Astrocyte (in vitro differentiated cells and primary cell): ENCODE measurements around the gene ADGRG4. TPM values are rescaled to one million over a fixed set of nuclear protein-coding genes. Genes with fewer than 3 reads are reported as not detected.
A peak's percentile ranks its signal among the peaks of the same experiment; 100 is the strongest.

Experiments
- DNase-seq: peaks from one replicate; pipeline ENCODE4 v3.0.0-alpha.2; 2010; ENCODE audit warnings: low read depth
- FAIRE-seq: peaks from 2 replicates; lab custom pipeline; 2011; peaks lifted over from hg19 to GRCh38; lab: Jason Lieb, UNC
- H2AFZ ChIP-seq: 2 replicates; pipeline ENCODE4 v1.6.0; 2012; ENCODE audit warnings: low read depth, low read length, inconsistent platforms
- H3K27ac ChIP-seq: 2 replicates; pipeline ENCODE4 v1.5.1; 2011; ENCODE audit warnings: low read depth, low read length, inconsistent platforms
- H3K27me3 ChIP-seq: 2 replicates; pipeline ENCODE4 v1.6.0; 2011; ENCODE audit warnings: low read length, inconsistent platforms; ENCODE audit not compliant: insufficient read depth
- H3K36me3 ChIP-seq: 2 replicates; pipeline ENCODE4 v1.5.1; 2011; ENCODE audit warnings: low read length, inconsistent platforms; ENCODE audit not compliant: insufficient read depth
- H3K4me1 ChIP-seq: 2 replicates; pipeline ENCODE4 v1.5.1; 2011; ENCODE audit warnings: low read length, inconsistent platforms; ENCODE audit not compliant: insufficient read depth
- H3K4me2 ChIP-seq: 2 replicates; pipeline ENCODE4 v1.6.0; 2012; ENCODE audit warnings: low read length, inconsistent platforms
- H3K4me3 ChIP-seq: 2 replicates; pipeline ENCODE4 v1.5.1; 2011; ENCODE audit warnings: low read depth, mild to moderate bottlenecking, low read length, inconsistent platforms; ENCODE audit not compliant: insufficient read depth
- H3K79me2 ChIP-seq: 2 replicates; pipeline ENCODE4 v1.6.0; 2012; ENCODE audit warnings: mild to moderate bottlenecking, low read length, inconsistent platforms; ENCODE audit not compliant: insufficient read depth
- H3K9ac ChIP-seq: 2 replicates; pipeline ENCODE4 v1.6.0; 2012; ENCODE audit warnings: mild to moderate bottlenecking, low read length, inconsistent platforms
- H3K9me3 ChIP-seq: 2 replicates; pipeline ENCODE4 v1.5.1; 2012; ENCODE audit warnings: low read depth, mild to moderate bottlenecking, low read length, inconsistent platforms; ENCODE audit not compliant: insufficient read depth
- H4K20me1 ChIP-seq: 2 replicates; pipeline ENCODE4 v1.6.0; 2012; ENCODE audit warnings: low read length, inconsistent platforms; ENCODE audit not compliant: insufficient read depth
- H3K27ac Mint-ChIP-seq: one replicate; pipeline ENCODE4 v1.8.0; 2021; ENCODE audit warnings: mild to moderate bottlenecking, mixed read lengths; ENCODE audit not compliant: unreplicated experiment
- H3K27me3 Mint-ChIP-seq: one replicate; pipeline ENCODE4 v1.8.0; 2021; ENCODE audit warnings: low read depth, mixed read lengths; ENCODE audit not compliant: unreplicated experiment
- H3K36me3 Mint-ChIP-seq: one replicate; pipeline ENCODE4 v1.8.0; 2021; ENCODE audit warnings: low read depth, mixed read lengths; ENCODE audit not compliant: unreplicated experiment
- H3K4me1 Mint-ChIP-seq: one replicate; pipeline ENCODE4 v1.8.0; 2021; ENCODE audit warnings: low read depth, mixed read lengths; ENCODE audit not compliant: unreplicated experiment
- H3K4me3 Mint-ChIP-seq: one replicate; pipeline ENCODE4 v1.8.0; 2021; ENCODE audit warnings: mild to moderate bottlenecking, moderate library complexity, mixed read lengths; ENCODE audit not compliant: unreplicated experiment
- H3K9me3 Mint-ChIP-seq: one replicate; pipeline ENCODE4 v1.8.0; 2021; ENCODE audit warnings: mild to moderate bottlenecking, mixed read lengths; ENCODE audit not compliant: unreplicated experiment
- CTCF ChIP-seq: IDR thresholded peaks from 2 replicates; pipeline ENCODE4 v1.5.1; 2011; ENCODE audit warnings: low read depth, mild to moderate bottlenecking, inconsistent platforms, low read length, moderate library complexity; ENCODE audit not compliant: insufficient read depth
- EZH2 ChIP-seq: IDR thresholded peaks from 2 replicates; pipeline ENCODE4 v1.6.1; 2012; ENCODE audit warnings: mild to moderate bottlenecking, low read length, inconsistent platforms; ENCODE audit not compliant: insufficient read depth
- total RNA-seq: library from RNA; stranded (reverse); gene quantifications from 2 replicates; pipeline ENCODE4 v1.2.1, GENCODE V29; 2021

The ADGRG4 gene
- total RNA-seq, 1 donor from 2014 or later: 0.14 TPM

GRCh38 chrX:136456133-136456532, 155.4 kb downstream of the ADGRG4 start:
- Mint-ChIP-seq H3K9me3 (no peaks in the 10 kb centered on the region), H3K27ac (no peak overlapping the region), H3K4me1 (no peaks in the 10 kb centered on the region), H3K27me3 (no peaks in the 10 kb centered on the region), H3K4me3 (no peak overlapping the region), H3K36me3 (no peaks in the 10 kb centered on the region)
- Histone ChIP-seq H3K9me3 (no peaks in the 10 kb centered on the region), H3K36me3 (no peaks in the 10 kb centered on the region), H3K9ac (no peak overlapping the region), H4K20me1 (no peaks in the 10 kb centered on the region), H3K79me2 (no peaks in the 10 kb centered on the region), H3K4me2 (no peak overlapping the region), H3K27ac (no peak overlapping the region), H3K4me1 (no peaks in the 10 kb centered on the region), H3K4me3 (no peak overlapping the region), H3K27me3 (no peaks in the 10 kb centered on the region), H2AFZ (no peak overlapping the region)
- DNase-seq: no peak
- peak; percentile 95 for FAIRE-seq
- no peak for TF ChIP-seq EZH2
- no peak for TF ChIP-seq CTCF

GRCh38 chrX:136457303-136457917, 156.6 kb downstream of the ADGRG4 start:
- H3K27me3 ChIP-seq: no peaks in the 10 kb centered on the region
- no peak for FAIRE-seq
- Mint-ChIP-seq H3K4me1 (no peaks in the 10 kb centered on the region), H3K27ac (no peak overlapping the region), H3K4me3 (no peak overlapping the region), H3K9me3 (no peaks in the 10 kb centered on the region), H3K27me3 (no peaks in the 10 kb centered on the region), H3K36me3 (no peaks in the 10 kb centered on the region)
- H3K4me1 ChIP-seq: no peaks in the 10 kb centered on the region
- H4K20me1 ChIP-seq: no peaks in the 10 kb centered on the region
- no peak overlapping the region for H2AFZ ChIP-seq
- H3K79me2 ChIP-seq: no peaks in the 10 kb centered on the region
- H3K4me3 ChIP-seq: no peak overlapping the region
- H3K27ac ChIP-seq: no peak overlapping the region
- DNase-seq: no peak
- H3K9me3 ChIP-seq: no peaks in the 10 kb centered on the region
- H3K9ac ChIP-seq: no peak overlapping the region
- TF ChIP-seq CTCF (no peak), EZH2 (no peak)
- no peaks in the 10 kb centered on the region for H3K36me3 ChIP-seq
- no peak overlapping the region for H3K4me2 ChIP-seq

- no peak overlapping the region for H3K4me3 ChIP-seq
- no peak for TF ChIP-seq CTCF
- no peak for TF ChIP-seq EZH2
- no peak overlapping the region for H3K4me2 ChIP-seq
- H3K36me3 ChIP-seq: no peaks in the 10 kb centered on the region
- Mint-ChIP-seq H3K27ac (no peak overlapping the region), H3K4me3 (no peak overlapping the region), H3K4me1 (no peaks in the 10 kb centered on the region), H3K27me3 (no peaks in the 10 kb centered on the region), H3K9me3 (no peaks in the 10 kb centered on the region), H3K36me3 (no peaks in the 10 kb centered on the region)
- H3K27ac ChIP-seq: no peak overlapping the region
- H3K4me1 ChIP-seq: no peaks in the 10 kb centered on the region
- no peak for DNase-seq
- no peaks in the 10 kb centered on the region for H4K20me1 ChIP-seq
- H3K27me3 ChIP-seq: no peaks in the 10 kb centered on the region
- peak; percentile 26 for FAIRE-seq
- no peak overlapping the region for H3K9ac ChIP-seq
- no peak overlapping the region for H2AFZ ChIP-seq
- H3K79me2 ChIP-seq: no peaks in the 10 kb centered on the region
- H3K9me3 ChIP-seq: no peaks in the 10 kb centered on the region
Measured at GRCh38 chrX:136464589-136464988, 163.8 kb downstream of the ADGRG4 start.
